HK-2 (cell line): ENCODE data around the gene PPM1G.
A peak's percentile ranks its signal among the peaks of the same experiment; 100 is the strongest.
"Not testable (repeated sequence)": the region's sequence is repeated elsewhere in the genome, so short reads cannot be mapped to it uniquely, and the experiment has no call there.

Experiments used
- DNase-seq: peaks from one replicate; pipeline ENCODE4 v3.0.0-alpha.2; 2018; ENCODE audit not compliant: unreplicated experiment

PPM1G gene

GRCh38 chr2:27409321-27410073, at the start of gene PPM1G:
PPM1G (minus strand) TSS chr2:27409591; CDS start chr2:27409422, 169 bp downstream.
- DNase-seq: peak; percentile 96

GRCh38 chr2:27453968-27454367, 44.6 kb upstream of the PPM1G start:
- DNase-seq: no peak

- no peak for DNase-seq
Measured at GRCh38 chr2:27451095-27451494, 41.7 kb upstream of the PPM1G start.

- no peak for DNase-seq
Measured at GRCh38 chr2:27448381-27448780, 39.0 kb upstream of the PPM1G start.

- no peak for DNase-seq
Measured at GRCh38 chr2:27446057-27446456, 36.7 kb upstream of the PPM1G start.

GRCh38 chr2:27445615-27446014, 36.2 kb upstream of the PPM1G start:
- DNase-seq: no peak

- DNase-seq: no peak
Measured at GRCh38 chr2:27445155-27445554, 35.8 kb upstream of the PPM1G start.

GRCh38 chr2:27442920-27443282, 33.5 kb upstream of the PPM1G start:
- no peak for DNase-seq

- no peak for DNase-seq
Measured at GRCh38 chr2:27441958-27442919, 32.8 kb upstream of the PPM1G start, which contains the start of gene KRTCAP3. KRTCAP3 (plus strand) TSS chr2:27442381; CDS start chr2:27442413, 32 bp downstream.

- DNase-seq: no peak
Measured at GRCh38 chr2:27441226-27441926, 32.0 kb upstream of the PPM1G start.

GRCh38 chr2:27435628-27436027, 26.2 kb upstream of the PPM1G start:
- DNase-seq: no peak

- DNase-seq: no peak
Measured at GRCh38 chr2:27431395-27431794, 22.0 kb upstream of the PPM1G start.

GRCh38 chr2:27428978-27429541, 19.7 kb upstream of the PPM1G start:
- peak; percentile 90 for DNase-seq

- DNase-seq: peak; percentile 88
Measured at GRCh38 chr2:27428213-27428977, 19.0 kb upstream of the PPM1G start, which contains the start of gene NRBP1. NRBP1 (plus strand) TSS chr2:27428631; CDS start chr2:27433274, 4,643 bp downstream.

- DNase-seq: no peak
Measured at GRCh38 chr2:27427863-27428212, 18.4 kb upstream of the PPM1G start.

- not testable (repeated sequence) for DNase-seq
Measured at GRCh38 chr2:27425039-27425438, 15.6 kb upstream of the PPM1G start.

GRCh38 chr2:27422958-27423357, 13.6 kb upstream of the PPM1G start:
- no peak for DNase-seq

GRCh38 chr2:27421660-27422250, 12.4 kb upstream of the PPM1G start:
- DNase-seq: no peak

GRCh38 chr2:27420996-27421395, 11.6 kb upstream of the PPM1G start:
- DNase-seq: no peak

GRCh38 chr2:27416151-27416550, 6.8 kb upstream of the PPM1G start:
- DNase-seq: no peak
